Vagina (tissue), 2 donors: ENCODE results near the gene KCNH1.

Experiments
- POLR2A ChIP-seq, 2 donors: fragments of 450-650 bp; IDR thresholded peaks; one replicate each; pipeline ENCODE4 v1.6.1; 2017; ENCODE audit warnings: antibody characterized with exemption in 2 of 2, mild to moderate bottlenecking in 2 of 2, moderate library complexity in 2 of 2
- TF ChIP-seq, protein P1 (sequence below), 3 experiments: fragments of 450-650 bp in 2 of 3; fragments of 200-600 bp in 1 of 3; sonication (generic) in 1 of 3; IDR thresholded peaks; one replicate each; pipeline ENCODE4 v1.5.1; 2017 to 2019; ENCODE audit warnings: antibody characterized with exemption in 3 of 3, mild to moderate bottlenecking in 2 of 3, moderate library complexity in 2 of 3

DNA sequence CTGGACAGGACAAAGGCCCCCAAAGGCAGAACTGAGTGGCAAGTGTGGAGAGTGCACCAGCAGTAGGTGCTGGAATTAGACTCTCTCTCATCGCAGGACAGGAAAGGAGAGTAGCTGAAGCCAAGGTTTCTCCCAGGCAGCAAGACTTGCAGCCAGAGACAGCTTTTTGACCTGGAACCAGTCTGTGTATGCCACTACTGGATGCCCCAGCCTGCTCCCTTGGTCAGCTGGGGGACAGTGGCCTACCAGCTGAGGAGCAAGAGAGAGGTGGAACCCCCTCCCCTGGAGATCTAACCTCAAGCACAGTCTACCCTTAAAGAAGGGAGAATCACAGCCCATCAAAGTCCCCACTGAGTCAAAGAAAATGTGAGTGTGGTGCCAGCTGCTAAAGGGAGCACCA is 375.7 kb downstream of the KCNH1 start:
- no peak for TF ChIP-seq POLR2A (IDR thresholded peaks at IDR 0.05)
- TF ChIP-seq, protein P1, sequence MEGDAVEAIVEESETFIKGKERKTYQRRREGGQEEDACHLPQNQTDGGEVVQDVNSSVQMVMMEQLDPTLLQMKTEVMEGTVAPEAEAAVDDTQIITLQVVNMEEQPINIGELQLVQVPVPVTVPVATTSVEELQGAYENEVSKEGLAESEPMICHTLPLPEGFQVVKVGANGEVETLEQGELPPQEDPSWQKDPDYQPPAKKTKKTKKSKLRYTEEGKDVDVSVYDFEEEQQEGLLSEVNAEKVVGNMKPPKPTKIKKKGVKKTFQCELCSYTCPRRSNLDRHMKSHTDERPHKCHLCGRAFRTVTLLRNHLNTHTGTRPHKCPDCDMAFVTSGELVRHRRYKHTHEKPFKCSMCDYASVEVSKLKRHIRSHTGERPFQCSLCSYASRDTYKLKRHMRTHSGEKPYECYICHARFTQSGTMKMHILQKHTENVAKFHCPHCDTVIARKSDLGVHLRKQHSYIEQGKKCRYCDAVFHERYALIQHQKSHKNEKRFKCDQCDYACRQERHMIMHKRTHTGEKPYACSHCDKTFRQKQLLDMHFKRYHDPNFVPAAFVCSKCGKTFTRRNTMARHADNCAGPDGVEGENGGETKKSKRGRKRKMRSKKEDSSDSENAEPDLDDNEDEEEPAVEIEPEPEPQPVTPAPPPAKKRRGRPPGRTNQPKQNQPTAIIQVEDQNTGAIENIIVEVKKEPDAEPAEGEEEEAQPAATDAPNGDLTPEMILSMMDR (IDR thresholded peaks at IDR 0.05) = no peak
